ENCODE results near the gene C10orf95. TPM values are rescaled to one million over a fixed set of nuclear protein-coding genes. Genes with fewer than 3 reads are reported as not detected.

C10orf95 gene
- total and polyA plus RNA-seq, 2 of the 13 experiments (the other 11 are each of a cell fraction or from before 2014, with no cell fraction given) = 0.05 to 0.07 TPM

DNA sequence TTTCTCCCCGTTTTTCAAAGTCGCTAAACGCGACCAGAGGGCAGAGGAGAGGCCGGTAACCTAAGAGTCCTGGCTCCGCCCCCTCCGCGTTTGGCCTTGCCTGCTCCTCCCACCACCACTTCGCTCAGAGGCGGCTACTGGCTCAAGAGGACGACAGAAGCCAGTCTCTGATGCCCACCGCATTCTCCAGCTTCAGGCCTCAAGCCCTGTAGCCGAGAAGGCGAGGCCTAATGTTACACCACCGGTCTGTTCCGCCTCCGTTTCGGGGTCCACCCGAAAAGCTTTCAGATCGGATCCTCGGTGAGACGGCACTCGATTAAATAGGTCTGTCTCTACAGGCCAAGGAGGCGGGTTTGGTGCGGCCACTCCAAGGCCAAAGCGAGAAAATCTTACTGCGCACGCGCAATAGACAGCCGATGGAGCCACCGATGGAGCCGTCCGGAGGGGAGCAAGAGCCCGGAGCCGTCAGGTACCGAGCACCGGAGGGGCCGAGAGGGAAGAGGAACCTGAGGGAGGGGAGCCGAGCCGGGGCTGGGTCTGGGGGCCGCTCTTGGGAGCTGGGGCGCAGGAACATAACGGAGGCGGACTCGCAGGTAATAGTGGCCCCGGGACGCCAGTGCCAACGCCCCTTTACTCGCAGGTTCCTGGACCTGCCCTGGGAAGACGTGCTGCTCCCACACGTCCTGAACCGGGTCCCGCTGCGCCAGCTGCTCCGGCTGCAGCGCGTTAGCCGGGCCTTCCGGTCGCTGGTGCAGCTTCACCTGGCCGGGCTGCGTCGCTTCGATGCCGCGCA, 30.4 kb downstream of the C10orf95 start, which contains the start of gene FBXL15 (continued):
- TF ChIP-seq, protein P1, sequence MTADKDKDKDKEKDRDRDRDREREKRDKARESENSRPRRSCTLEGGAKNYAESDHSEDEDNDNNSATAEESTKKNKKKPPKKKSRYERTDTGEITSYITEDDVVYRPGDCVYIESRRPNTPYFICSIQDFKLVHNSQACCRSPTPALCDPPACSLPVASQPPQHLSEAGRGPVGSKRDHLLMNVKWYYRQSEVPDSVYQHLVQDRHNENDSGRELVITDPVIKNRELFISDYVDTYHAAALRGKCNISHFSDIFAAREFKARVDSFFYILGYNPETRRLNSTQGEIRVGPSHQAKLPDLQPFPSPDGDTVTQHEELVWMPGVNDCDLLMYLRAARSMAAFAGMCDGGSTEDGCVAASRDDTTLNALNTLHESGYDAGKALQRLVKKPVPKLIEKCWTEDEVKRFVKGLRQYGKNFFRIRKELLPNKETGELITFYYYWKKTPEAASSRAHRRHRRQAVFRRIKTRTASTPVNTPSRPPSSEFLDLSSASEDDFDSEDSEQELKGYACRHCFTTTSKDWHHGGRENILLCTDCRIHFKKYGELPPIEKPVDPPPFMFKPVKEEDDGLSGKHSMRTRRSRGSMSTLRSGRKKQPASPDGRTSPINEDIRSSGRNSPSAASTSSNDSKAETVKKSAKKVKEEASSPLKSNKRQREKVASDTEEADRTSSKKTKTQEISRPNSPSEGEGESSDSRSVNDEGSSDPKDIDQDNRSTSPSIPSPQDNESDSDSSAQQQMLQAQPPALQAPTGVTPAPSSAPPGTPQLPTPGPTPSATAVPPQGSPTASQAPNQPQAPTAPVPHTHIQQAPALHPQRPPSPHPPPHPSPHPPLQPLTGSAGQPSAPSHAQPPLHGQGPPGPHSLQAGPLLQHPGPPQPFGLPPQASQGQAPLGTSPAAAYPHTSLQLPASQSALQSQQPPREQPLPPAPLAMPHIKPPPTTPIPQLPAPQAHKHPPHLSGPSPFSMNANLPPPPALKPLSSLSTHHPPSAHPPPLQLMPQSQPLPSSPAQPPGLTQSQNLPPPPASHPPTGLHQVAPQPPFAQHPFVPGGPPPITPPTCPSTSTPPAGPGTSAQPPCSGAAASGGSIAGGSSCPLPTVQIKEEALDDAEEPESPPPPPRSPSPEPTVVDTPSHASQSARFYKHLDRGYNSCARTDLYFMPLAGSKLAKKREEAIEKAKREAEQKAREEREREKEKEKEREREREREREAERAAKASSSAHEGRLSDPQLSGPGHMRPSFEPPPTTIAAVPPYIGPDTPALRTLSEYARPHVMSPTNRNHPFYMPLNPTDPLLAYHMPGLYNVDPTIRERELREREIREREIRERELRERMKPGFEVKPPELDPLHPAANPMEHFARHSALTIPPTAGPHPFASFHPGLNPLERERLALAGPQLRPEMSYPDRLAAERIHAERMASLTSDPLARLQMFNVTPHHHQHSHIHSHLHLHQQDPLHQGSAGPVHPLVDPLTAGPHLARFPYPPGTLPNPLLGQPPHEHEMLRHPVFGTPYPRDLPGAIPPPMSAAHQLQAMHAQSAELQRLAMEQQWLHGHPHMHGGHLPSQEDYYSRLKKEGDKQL (CRISPR knock-in tag; IDR thresholded peaks at IDR 0.05; ENCODE audit: low read depth) = no peak; the same call in 1 of the 2 replicates
- TF ChIP-seq ZNF350 (CRISPR knock-in tag; IDR thresholded peaks at IDR 0.05; ENCODE audit: borderline replicate concordance, low read depth) (peak; percentile 91; the same call in 1 of the 2 replicates), ZNF652 (CRISPR knock-in tag; IDR thresholded peaks at IDR 0.05; ENCODE audit: borderline replicate concordance, low read depth) (no peak), MEIS2 (CRISPR knock-in tag; IDR thresholded peaks at IDR 0.05) (0 out of 2 replicates have a peak, but pooled peaks have one; percentile 2), ZNF83 (CRISPR knock-in tag; IDR thresholded peaks at IDR 0.05; ENCODE audit: borderline replicate concordance) (no peak), SKI (IDR thresholded peaks at IDR 0.05; ENCODE audit: partially characterized antibody) (peak; percentile 14), SMYD3 (CRISPR knock-in tag; IDR thresholded peaks at IDR 0.05) (peak; percentile 71), SRF (IDR thresholded peaks at IDR 0.05; ENCODE audit: low read depth, low read length) (peak; percentile 87), ZNF20 (CRISPR knock-in tag; IDR thresholded peaks at IDR 0.05) (peak; percentile 34; the same call in 1 of the 2 replicates), CREBL2 (CRISPR knock-in tag; IDR thresholded peaks at IDR 0.05; ENCODE audit: borderline replicate concordance) (no peak; the same call in 1 of the 2 replicates), ZNF850 (CRISPR knock-in tag; conservative IDR thresholded peaks at IDR 0.05) (no peak), ATF2 (CRISPR knock-in tag; IDR thresholded peaks at IDR 0.05) (peak; percentile 85), AHDC1 (CRISPR knock-in tag; IDR thresholded peaks at IDR 0.05; ENCODE audit: borderline replicate concordance) (no peak)
- TF ChIP-seq, protein P2, sequence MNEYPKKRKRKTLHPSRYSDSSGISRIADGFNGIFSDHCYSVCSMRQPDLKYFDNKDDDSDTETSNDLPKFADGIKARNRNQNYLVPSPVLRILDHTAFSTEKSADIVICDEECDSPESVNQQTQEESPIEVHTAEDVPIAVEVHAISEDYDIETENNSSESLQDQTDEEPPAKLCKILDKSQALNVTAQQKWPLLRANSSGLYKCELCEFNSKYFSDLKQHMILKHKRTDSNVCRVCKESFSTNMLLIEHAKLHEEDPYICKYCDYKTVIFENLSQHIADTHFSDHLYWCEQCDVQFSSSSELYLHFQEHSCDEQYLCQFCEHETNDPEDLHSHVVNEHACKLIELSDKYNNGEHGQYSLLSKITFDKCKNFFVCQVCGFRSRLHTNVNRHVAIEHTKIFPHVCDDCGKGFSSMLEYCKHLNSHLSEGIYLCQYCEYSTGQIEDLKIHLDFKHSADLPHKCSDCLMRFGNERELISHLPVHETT (CRISPR knock-in tag; conservative IDR thresholded peaks at IDR 0.05) = peak; percentile 83
